ENCODE measurements around the gene HNRNPF. TPM values are rescaled to one million over a fixed set of nuclear protein-coding genes. Genes with fewer than 3 reads are reported as not detected.

Gene HNRNPF
- total RNA-seq, 2 experiments from 2014 or later: 446 to 512 TPM

DNA sequence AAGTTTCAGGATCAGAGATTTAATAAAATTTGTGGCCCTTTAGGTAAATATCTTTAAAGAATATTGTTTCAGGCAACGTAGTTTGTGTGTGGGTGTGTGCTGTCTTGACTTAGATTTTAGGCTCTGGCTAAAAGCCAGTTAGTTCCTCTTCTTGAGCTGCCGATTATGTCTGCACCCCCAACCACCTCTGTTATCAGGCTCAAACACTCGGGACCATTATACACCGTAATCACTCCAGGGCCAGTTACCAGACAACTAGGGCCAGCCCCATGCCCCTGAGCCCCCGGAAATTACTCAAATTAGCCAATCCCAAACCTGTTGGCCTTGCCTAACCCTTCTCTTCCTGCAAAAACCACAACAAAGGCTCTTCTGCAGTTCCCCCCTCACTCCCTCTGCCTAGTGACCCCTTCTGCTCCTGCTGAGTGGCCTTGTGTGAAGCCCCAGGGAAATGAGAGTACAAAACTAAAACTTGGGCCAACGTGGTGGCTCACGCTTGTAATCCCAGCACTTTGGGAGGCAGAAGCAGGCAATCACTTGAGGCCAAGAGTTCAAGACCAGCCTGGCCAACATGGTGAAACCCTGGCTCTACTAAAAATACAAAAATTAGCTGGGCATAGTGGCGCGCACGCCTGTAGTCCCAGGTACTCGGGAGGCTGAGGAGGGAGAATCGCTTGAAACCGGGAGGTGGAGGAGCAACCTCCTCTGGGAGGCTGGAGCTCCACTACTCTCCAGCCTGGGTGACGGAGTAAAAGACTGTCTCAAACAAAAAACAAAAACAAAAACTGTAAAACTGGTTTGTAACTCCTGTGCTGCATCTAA, 9.2 kb upstream of the HNRNPF start:
- peak overlapping the region; percentile 96 for H3K27ac Mint-ChIP-seq
- peak overlapping the region; percentile 50 for H3K4me3 Mint-ChIP-seq
- H3K4me1 Mint-ChIP-seq: peaks cover 40% of the 10 kb centered on the region
- peaks cover 2% of the 10 kb centered on the region for H3K36me3 Mint-ChIP-seq
- DNase-seq: peak; percentile 79
- CTCF ChIA-PET: interaction anchor here (0.8 to 3.1 kb wide), 8 partner anchors 9 to 297 kb away, joined by 3 to 19 read pairs (median 4); partner anchors contain the start of genes HNRNPF and ZNF487
- no peaks in the 10 kb centered on the region for H3K27me3 Mint-ChIP-seq
- peak; percentile 28 for ATAC-seq
- no peaks in the 10 kb centered on the region for H3K9me3 Mint-ChIP-seq (ENCODE audit: low read depth)

GRCh38 chr10:43415544-43415943, 6.6 kb upstream of the HNRNPF start:
- CTCF ChIA-PET: interaction anchor here (0.9 kb wide), 1 partner anchor 15 kb away, joined by 3 read pairs; no protein-coding TSS in a partner anchor
- Mint-ChIP-seq H3K4me1 (peaks cover 33% of the 10 kb centered on the region), H3K27ac (no peak overlapping the region), H3K9me3 (ENCODE audit: low read depth) (no peaks in the 10 kb centered on the region), H3K4me3 (no peak overlapping the region), H3K27me3 (no peaks in the 10 kb centered on the region), H3K36me3 (peaks cover 2% of the 10 kb centered on the region)
- ATAC-seq (no peak), DNase-seq (no peak)

- H3K27ac Mint-ChIP-seq: no peak overlapping the region
- H3K4me3 Mint-ChIP-seq: no peak overlapping the region
- no peak for ATAC-seq
- H3K4me1 Mint-ChIP-seq: peaks cover 11% of the 10 kb centered on the region
- H3K9me3 Mint-ChIP-seq (ENCODE audit: low read depth): no peaks in the 10 kb centered on the region
- H3K36me3 Mint-ChIP-seq: peaks cover 11% of the 10 kb centered on the region
- no peaks in the 10 kb centered on the region for H3K27me3 Mint-ChIP-seq
- DNase-seq: no peak
- CTCF ChIA-PET: interaction anchor here (0.9 to 1.4 kb wide), 2 partner anchors 25 to 118 kb away, joined by 3 read pairs; partner anchors contain the start of gene ZNF487
These were observed 2.5 kb upstream of the HNRNPF start for GRCh38 chr10:43411536-43411935.

DNA sequence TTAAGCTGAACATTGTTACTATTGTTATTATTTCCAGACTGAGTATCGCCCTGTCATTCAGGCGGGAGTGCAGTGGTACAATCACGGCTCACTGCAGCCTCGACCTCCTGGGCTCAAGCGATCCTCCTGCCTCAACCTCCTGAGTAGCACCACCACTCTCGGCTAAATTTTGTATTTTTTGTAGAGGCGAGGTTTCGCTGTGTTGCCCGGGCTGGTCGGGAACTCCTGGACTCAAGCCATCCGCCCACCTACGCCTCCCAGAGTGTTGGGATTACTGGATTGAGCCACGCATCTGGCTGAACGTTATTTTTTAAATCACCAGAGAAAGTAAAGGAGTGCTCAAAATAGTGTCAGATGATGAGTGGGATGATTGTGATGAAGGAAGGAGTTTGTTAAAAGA, 1.4 kb upstream of the HNRNPF start:
- peaks cover 11% of the 10 kb centered on the region for H3K4me1 Mint-ChIP-seq
- DNase-seq: no peak
- H3K27ac Mint-ChIP-seq: peak overlapping the region; percentile 98
- peak overlapping the region; percentile 98 for H3K4me3 Mint-ChIP-seq
- no peak for ATAC-seq
- no peaks in the 10 kb centered on the region for H3K27me3 Mint-ChIP-seq
- CTCF ChIA-PET: interaction anchor here (0.8 to 1.7 kb wide), 7 partner anchors 9 to 119 kb away, joined by 3 to 19 read pairs (median 3); partner anchors contain the start of gene ZNF487
- H3K9me3 Mint-ChIP-seq (ENCODE audit: low read depth): no peaks in the 10 kb centered on the region
- peaks cover 19% of the 10 kb centered on the region for H3K36me3 Mint-ChIP-seq

DNA sequence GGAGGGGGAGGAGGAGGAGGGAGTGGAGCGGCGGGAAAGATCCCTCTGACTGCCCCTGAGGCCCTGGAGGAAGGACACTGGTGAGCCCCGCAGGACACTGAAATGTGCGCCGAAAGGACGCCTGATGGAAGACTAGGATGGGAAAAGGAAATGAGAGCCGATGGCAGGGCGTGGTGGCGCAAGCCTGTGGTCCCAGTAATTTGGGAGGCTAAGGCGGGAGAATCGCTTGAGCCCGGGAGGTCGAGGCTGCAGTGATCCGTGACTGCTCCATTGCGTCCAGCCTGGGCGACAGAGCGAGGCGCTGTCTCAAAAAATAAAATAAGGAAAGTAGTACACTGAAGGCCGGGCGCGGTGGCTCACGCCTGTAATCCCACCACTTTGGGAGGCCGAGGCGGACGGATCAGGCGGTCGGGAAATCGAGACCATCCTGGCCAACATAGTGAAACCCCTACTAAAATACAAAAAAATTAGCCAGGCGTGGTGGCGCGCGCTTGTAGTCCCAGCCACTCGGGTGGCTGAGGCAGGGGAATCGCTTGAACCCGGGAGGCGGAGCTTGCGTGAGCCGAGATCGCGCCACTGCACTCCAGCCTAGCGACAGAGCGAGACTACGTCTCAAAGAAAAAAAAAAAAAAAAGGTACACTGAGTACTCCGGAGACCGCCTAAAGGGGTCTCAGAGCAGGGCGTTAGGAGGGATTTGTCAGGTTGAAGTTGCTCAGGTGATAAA, 561 bp upstream of the HNRNPF start:
- H3K36me3 Mint-ChIP-seq: peaks cover 23% of the 10 kb centered on the region
- peak overlapping the region; percentile 98 for H3K4me3 Mint-ChIP-seq
- no peaks in the 10 kb centered on the region for H3K27me3 Mint-ChIP-seq
- peak; percentile 90 for DNase-seq
- H3K4me1 Mint-ChIP-seq: peaks cover 14% of the 10 kb centered on the region
- no peaks in the 10 kb centered on the region for H3K9me3 Mint-ChIP-seq (ENCODE audit: low read depth)
- peak overlapping the region; percentile 98 for H3K27ac Mint-ChIP-seq
- CTCF ChIA-PET: interaction anchor here (0.8 to 1.7 kb wide), 6 partner anchors 9 to 118 kb away, joined by 3 to 19 read pairs (median 4); no protein-coding TSS in a partner anchor
- peak; percentile 10 for ATAC-seq

GRCh38 chr10:43408331-43408709, 666 bp downstream of the HNRNPF start:
- ATAC-seq: no peak
- Mint-ChIP-seq H3K9me3 (ENCODE audit: low read depth) (no peaks in the 10 kb centered on the region), H3K27me3 (no peaks in the 10 kb centered on the region), H3K4me1 (peaks cover 25% of the 10 kb centered on the region), H3K27ac (peak overlapping the region; percentile 98), H3K36me3 (peaks cover 30% of the 10 kb centered on the region), H3K4me3 (peak overlapping the region; percentile 98)
- CTCF ChIA-PET: interaction anchor here (1.0 to 1.9 kb wide), 5 partner anchors 9 to 28 kb away, joined by 4 to 10 read pairs (median 8); partner anchors contain the start of gene ZNF487
- DNase-seq: no peak

DNA sequence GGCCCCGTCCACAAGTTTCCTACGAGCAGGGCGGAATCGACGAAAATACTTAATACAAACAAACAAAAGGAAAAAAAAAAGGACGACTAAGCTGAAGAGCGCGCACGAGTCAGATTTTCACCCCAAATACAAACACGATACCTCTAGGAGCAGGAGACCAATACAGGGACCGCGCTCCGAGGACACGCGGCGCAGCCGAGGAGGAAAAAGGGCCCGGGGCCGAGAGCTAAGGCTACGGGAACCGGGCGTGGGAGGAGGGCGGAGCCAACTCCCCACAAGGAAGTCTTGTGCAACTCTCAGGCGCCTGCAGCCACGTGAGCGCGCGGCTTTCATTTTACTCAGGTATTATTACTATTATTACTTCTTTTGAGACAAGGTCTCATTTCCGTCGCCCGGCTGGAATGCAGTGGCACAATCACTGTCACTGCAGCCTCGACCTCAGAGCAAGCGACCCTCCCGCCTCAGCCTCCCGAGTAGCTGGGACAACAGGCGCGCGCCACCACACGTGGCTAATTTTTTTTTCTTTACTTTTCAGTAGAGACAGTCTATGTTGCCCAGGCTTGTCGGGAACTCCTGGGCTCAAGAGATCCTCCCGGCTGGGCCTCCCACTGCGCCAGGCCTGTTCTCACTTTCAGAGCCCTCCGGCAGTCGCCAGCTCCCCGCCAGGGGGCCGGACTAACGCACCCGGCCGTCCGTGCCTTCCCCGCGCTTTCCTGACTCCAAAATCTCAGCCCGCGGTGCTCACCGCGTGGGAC, 1.2 kb downstream of the HNRNPF start:
- Mint-ChIP-seq H3K4me3 (peak overlapping the region; percentile 98), H3K9me3 (ENCODE audit: low read depth) (no peaks in the 10 kb centered on the region), H3K27me3 (no peaks in the 10 kb centered on the region), H3K4me1 (peaks cover 31% of the 10 kb centered on the region), H3K36me3 (peaks cover 36% of the 10 kb centered on the region), H3K27ac (peak overlapping the region; percentile 98)
- CTCF ChIA-PET: interaction anchor here (1.0 to 1.9 kb wide), 6 partner anchors 10 to 115 kb away, joined by 4 to 10 read pairs (median 7); partner anchors contain the start of gene ZNF487
- peak; percentile 91 for DNase-seq
- ATAC-seq: peak; percentile 41

DNA sequence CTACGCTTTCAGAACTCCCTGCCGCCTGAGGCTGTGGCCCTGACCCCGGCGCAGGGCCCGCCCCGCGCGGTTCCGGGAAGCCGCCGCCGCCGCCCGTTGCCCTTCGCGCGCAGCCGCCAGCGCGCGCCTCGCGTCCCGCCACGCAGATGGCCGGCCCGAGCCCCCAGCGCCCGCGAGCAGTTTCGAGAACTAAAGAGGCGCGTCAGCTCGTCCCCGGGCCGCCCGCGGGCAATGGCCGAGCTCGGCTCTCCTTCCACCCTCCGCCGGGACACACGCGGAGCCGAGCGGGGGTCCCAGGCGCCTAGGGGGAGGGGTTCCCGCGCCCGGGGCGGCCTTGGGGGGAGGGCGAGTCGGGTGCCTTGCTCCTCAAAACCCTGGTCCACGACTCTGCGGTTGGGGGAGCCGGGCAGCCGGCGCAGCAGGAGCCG, 1.8 kb downstream of the HNRNPF start:
- ATAC-seq: peak; percentile 6
- H3K4me1 Mint-ChIP-seq: peaks cover 37% of the 10 kb centered on the region

DNA sequence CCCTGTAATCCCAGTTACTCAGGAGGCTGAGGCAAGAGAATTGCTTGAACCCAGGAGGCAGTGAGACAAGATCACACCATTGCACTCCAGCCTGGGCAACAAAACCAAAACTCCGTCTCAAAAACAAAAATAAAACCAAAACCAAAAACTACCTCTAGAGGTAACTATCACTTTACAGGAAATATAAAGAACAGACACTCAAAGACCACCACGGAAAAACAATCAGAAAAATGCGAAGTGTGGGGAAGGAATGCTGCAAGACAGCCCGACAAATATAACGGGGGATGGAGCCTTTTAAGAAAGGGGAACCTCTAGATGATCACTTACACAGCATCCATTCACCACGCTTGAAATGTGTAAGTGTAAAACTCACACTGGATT, 4.3 kb downstream of the HNRNPF start:
- CTCF ChIA-PET: interaction anchor here (1.1 to 1.6 kb wide), 3 partner anchors 9 to 15 kb away, joined by 4 to 8 read pairs (median 6); no protein-coding TSS in a partner anchor
- Mint-ChIP-seq H3K27ac (peak overlapping the region; percentile 88), H3K9me3 (ENCODE audit: low read depth) (no peaks in the 10 kb centered on the region), H3K4me1 (peaks cover 48% of the 10 kb centered on the region), H3K4me3 (peak overlapping the region; percentile 98), H3K36me3 (peaks cover 53% of the 10 kb centered on the region), H3K27me3 (no peaks in the 10 kb centered on the region)
- peak; percentile 55 for DNase-seq
- no peak for ATAC-seq

More for the DNA sequence above, 1.8 kb downstream of the HNRNPF start:
- peak; percentile 65 for DNase-seq
- Mint-ChIP-seq H3K27ac (peak overlapping the region; percentile 98), H3K9me3 (ENCODE audit: low read depth) (no peaks in the 10 kb centered on the region), H3K4me3 (peak overlapping the region; percentile 98), H3K36me3 (peaks cover 41% of the 10 kb centered on the region), H3K27me3 (no peaks in the 10 kb centered on the region)
- CTCF ChIA-PET: interaction anchor here (1.0 to 1.9 kb wide), 6 partner anchors 10 to 114 kb away, joined by 4 to 10 read pairs (median 7); partner anchors contain the start of gene ZNF487

DNA sequence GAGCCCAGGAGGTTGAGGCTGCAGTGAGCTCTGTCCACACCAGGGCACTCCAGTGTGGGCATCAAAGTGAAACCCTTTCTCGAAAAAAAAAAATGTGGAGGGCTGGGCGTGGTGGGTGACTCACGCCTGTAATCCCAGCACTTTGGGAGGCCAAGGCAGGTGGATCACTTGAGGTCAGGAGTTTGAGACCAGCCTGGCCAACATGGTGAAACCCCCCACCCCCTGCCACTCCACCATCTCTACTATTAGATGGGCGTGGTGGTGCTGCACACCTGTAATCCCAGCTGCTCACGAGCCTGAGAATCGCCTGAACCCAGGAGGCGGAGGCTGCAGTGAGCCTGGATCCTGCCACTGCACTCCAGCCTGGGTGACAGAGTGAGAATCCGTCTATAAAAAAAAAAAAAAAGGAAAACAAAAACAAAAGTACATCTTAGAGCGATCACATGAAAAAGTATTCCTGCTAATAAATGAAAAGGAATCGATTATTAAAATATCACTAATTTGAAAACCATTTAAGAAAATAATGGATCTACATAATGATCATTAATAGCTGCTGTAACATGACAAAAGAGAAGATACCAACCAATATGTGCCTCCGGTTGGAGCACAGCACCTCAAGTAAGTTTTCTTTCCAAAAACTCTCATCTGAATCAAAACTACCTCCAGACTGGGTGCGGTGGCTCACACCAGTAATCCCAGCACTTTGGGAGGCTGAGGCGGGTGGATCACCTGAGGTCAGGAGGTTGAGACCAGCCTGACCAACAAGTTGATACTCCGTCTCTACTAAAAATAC, 4.9 kb downstream of the HNRNPF start:
- peaks cover 58% of the 10 kb centered on the region for H3K36me3 Mint-ChIP-seq
- peaks cover 53% of the 10 kb centered on the region for H3K4me1 Mint-ChIP-seq
- no peaks in the 10 kb centered on the region for H3K27me3 Mint-ChIP-seq
- CTCF ChIA-PET: interaction anchor here (0.7 to 1.6 kb wide), 6 partner anchors 8 to 202 kb away, joined by 3 to 8 read pairs (median 3); no protein-coding TSS in a partner anchor
- H3K27ac Mint-ChIP-seq: peak overlapping the region; percentile 88
- DNase-seq: no peak
- H3K4me3 Mint-ChIP-seq: peak overlapping the region; percentile 98
- no peak for ATAC-seq
- no peaks in the 10 kb centered on the region for H3K9me3 Mint-ChIP-seq (ENCODE audit: low read depth)

- DNase-seq (no peak), ATAC-seq (no peak)
- Mint-ChIP-seq H3K4me1 (peaks cover 59% of the 10 kb centered on the region), H3K4me3 (peak overlapping the region; percentile 98), H3K27me3 (no peaks in the 10 kb centered on the region), H3K36me3 (peaks cover 59% of the 10 kb centered on the region), H3K9me3 (ENCODE audit: low read depth) (no peaks in the 10 kb centered on the region), H3K27ac (peak overlapping the region; percentile 88)
- CTCF ChIA-PET: interaction anchor here (1.0 to 1.6 kb wide), 3 partner anchors 12 to 201 kb away, joined by 3 to 8 read pairs (median 3); no protein-coding TSS in a partner anchor
These were observed 6.0 kb downstream of the HNRNPF start for GRCh38 chr10:43402880-43403452.
